ENCODE measurements around the gene SNX25.

Gene SNX25

GRCh38 chr4:185357733-185358440 is 148.5 kb downstream of the SNX25 start:
- TF ChIP-seq POLR2AphosphoS5 (IDR thresholded peaks at IDR 0.05; ENCODE audit: low read depth, low read length) (no peak), TAF1 (IDR thresholded peaks at IDR 0.05; ENCODE audit: borderline replicate concordance, insufficient read depth, low read length) (no peak), REST (IDR thresholded peaks at IDR 0.05; ENCODE audit: insufficient read depth in 1 of 2, low read depth in 2 of 2, low read length in 2 of 2) (no peak), SIN3A (IDR thresholded peaks at IDR 0.05; ENCODE audit: borderline replicate concordance, insufficient read depth, low read length) (no peak), FOXP2 (optimal IDR thresholded peaks at IDR 0.05; ENCODE audit: borderline replicate concordance, extremely low read depth, extremely low read length, insufficient read depth) (no peak)

DNA sequence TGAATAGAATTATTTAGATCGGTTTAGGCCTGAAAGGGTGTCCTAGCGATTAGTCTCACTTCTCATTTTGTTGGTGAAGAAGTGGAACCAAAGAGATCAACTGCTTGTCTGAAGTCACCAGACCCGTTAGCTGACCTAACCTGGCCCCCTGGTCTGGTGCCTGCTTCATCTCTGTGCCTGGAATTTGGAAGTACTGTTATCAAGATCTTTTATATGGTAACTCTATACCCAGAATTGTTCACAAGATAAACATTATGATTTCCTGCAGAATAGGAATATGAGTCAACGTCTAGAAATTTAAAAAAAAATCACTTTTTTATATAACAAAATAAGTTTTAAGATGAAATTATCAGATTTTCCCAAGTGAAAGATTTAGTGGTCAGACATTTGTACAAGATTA is 149.1 kb downstream of the SNX25 start:
- no peak for TF ChIP-seq SIN3A (IDR thresholded peaks at IDR 0.05; ENCODE audit: borderline replicate concordance, insufficient read depth, low read length)
- TF ChIP-seq POLR2AphosphoS5 (IDR thresholded peaks at IDR 0.05; ENCODE audit: low read depth, low read length): no peak
- TF ChIP-seq FOXP2 (optimal IDR thresholded peaks at IDR 0.05; ENCODE audit: borderline replicate concordance, extremely low read depth, extremely low read length, insufficient read depth): no peak
- TF ChIP-seq REST (IDR thresholded peaks at IDR 0.05; ENCODE audit: insufficient read depth in 1 of 2, low read depth in 2 of 2, low read length in 2 of 2): no peak
- TF ChIP-seq TAF1 (IDR thresholded peaks at IDR 0.05; ENCODE audit: borderline replicate concordance, insufficient read depth, low read length): no peak

DNA sequence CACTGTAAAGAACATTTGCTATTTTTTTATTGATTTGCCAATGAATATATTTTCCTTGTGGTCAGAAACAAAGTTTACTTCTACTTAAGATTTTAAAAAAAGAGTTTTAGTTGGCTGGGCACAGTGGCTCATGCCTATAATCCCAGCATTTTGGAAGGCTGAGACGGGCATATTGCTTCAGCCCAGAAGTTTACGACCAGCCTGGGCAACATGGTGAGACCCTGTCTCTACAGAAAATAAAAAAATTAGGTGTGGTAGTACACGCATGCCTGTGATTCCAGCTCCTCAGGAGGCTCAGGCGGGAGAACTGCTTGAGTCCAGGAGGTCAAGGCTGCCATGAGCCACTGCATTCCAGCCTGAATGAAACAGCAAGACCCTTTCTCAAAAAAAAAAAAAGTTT is 149.6 kb downstream of the SNX25 start:
- TF ChIP-seq POLR2AphosphoS5 (IDR thresholded peaks at IDR 0.05; ENCODE audit: low read depth, low read length): no peak
- no peak for TF ChIP-seq TAF1 (IDR thresholded peaks at IDR 0.05; ENCODE audit: borderline replicate concordance, insufficient read depth, low read length)
- no peak for TF ChIP-seq FOXP2 (optimal IDR thresholded peaks at IDR 0.05; ENCODE audit: borderline replicate concordance, extremely low read depth, extremely low read length, insufficient read depth)
- no peak for TF ChIP-seq SIN3A (IDR thresholded peaks at IDR 0.05; ENCODE audit: borderline replicate concordance, insufficient read depth, low read length)
- TF ChIP-seq REST (IDR thresholded peaks at IDR 0.05; ENCODE audit: insufficient read depth in 1 of 2, low read depth in 2 of 2, low read length in 2 of 2): no peak

DNA sequence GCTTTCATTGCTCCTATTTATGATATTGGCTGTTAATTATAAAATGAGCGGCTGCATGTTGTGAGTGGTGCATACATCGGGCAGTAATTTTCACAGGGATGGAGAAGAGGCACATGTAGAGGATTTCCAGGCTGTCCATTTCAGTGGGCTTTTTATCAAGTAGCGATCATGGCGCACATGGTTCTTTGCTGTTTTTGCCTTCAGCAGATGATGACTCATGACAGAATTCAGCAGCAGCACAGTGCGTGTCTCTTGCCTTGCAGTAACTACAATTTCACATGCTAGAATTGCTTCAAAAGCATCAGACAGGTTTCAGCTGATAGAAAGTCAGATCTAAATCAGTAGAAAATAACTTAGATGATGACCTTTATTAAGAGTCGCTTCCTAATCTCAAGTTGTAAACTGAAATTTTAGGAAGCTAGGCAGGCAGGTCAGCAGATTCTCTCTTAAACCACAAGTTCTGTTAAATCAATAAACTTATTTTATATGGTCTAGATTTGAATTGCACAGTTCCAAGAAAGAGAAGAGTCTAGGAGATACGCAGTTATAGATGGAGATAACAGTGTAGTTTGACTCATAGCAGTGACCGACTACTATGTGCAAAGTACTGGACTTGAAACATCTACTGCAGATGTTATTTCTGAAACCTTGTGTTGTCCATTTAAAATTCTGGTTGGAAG is 150.5 kb downstream of the SNX25 start:
- TF ChIP-seq SIN3A (IDR thresholded peaks at IDR 0.05; ENCODE audit: borderline replicate concordance, insufficient read depth, low read length) (no peak), POLR2AphosphoS5 (IDR thresholded peaks at IDR 0.05; ENCODE audit: low read depth, low read length) (no peak), REST (IDR thresholded peaks at IDR 0.05; ENCODE audit: insufficient read depth in 1 of 2, low read depth in 2 of 2, low read length in 2 of 2) (no peak), FOXP2 (optimal IDR thresholded peaks at IDR 0.05; ENCODE audit: borderline replicate concordance, extremely low read depth, extremely low read length, insufficient read depth) (no peak), TAF1 (IDR thresholded peaks at IDR 0.05; ENCODE audit: borderline replicate concordance, insufficient read depth, low read length) (no peak)
